HEK293 (cell line): Measurements from ENCODE around the gene TUT4.
A peak's percentile ranks its signal among the peaks of the same experiment; 100 is the strongest.

Experiments used
- CTCF ChIA-PET: fragments of 350-600 bp; formaldehyde crosslinking; extraction: SDS; loops from one replicate; lab custom pipeline; 2021; ENCODE audit warnings: antibody characterized with exemption; lab: Yijun Ruan, JAX
- POLR2A ChIA-PET: fragments of 300-600 bp; formaldehyde crosslinking; extraction: SDS; loops from one replicate; lab custom pipeline; 2020; ENCODE audit warnings: antibody characterized with exemption, inconsistent platforms; lab: Yijun Ruan, JAX
- H3K27ac ChIP-seq: fragments of 200-500 bp; sonication (Bioruptor generic); 2 replicates; pipeline ENCODE4 v1.5.1; 2014; ENCODE audit warnings: low read depth, low read length, control low read depth, inconsistent platforms; ENCODE audit errors: extremely low read depth
- H3K36me3 ChIP-seq, 2 experiments: fragments of 200-500 bp in 1 of 2; sonication (Bioruptor generic) in 1 of 2; 1 replicate in 1 of 2; 2 replicates in 1 of 2; pipeline ENCODE4 v1.5.1; 2014 to 2017; ENCODE audit warnings: inconsistent platforms in 2 of 2, low read length in 2 of 2; ENCODE audit not compliant: control insufficient read depth in 2 of 2, insufficient read depth in 1 of 2
- H3K4me1 ChIP-seq: fragments of 200-500 bp; sonication (Bioruptor generic); 2 replicates; pipeline ENCODE4 v1.5.1; 2014; ENCODE audit warnings: mild to moderate bottlenecking, low read length, inconsistent platforms; ENCODE audit not compliant: control insufficient read depth, insufficient read depth
- H3K4me3 ChIP-seq: 2 replicates; pipeline ENCODE4 v1.5.1; 2011; ENCODE audit warnings: low read depth, mild to moderate bottlenecking, control low read depth, low read length, moderate library complexity
- H3K9me3 ChIP-seq: fragments of 200-500 bp; sonication (Bioruptor generic); 2 replicates; pipeline ENCODE4 v1.5.1; 2014; ENCODE audit warnings: low read depth, low read length, inconsistent platforms; ENCODE audit not compliant: control insufficient read depth, insufficient read depth
- PRDM1 ChIP-seq: fragments of 450-650 bp; formaldehyde crosslinking; IDR thresholded peaks from 2 replicates; pipeline ENCODE4; 2016; ENCODE audit warnings: missing biosample characterization, missing genetic modification characterization
- REST ChIP-seq: fragments of 450-650 bp; formaldehyde crosslinking; IDR thresholded peaks from 2 replicates; pipeline ENCODE4 v1.5.1; 2016; ENCODE audit warnings: missing biosample characterization, missing genetic modification characterization
- SCRT1 ChIP-seq: fragments of 450-650 bp; formaldehyde crosslinking; IDR thresholded peaks from 2 replicates; pipeline ENCODE4 v1.5.1; 2016; ENCODE audit warnings: missing biosample characterization, missing genetic modification characterization, borderline replicate concordance
- SCRT2 ChIP-seq: fragments of 450-650 bp; formaldehyde crosslinking; IDR thresholded peaks from 2 replicates; pipeline ENCODE4 v1.5.1; 2016; ENCODE audit warnings: missing biosample characterization, missing genetic modification characterization
- WT1 ChIP-seq: fragments of 450-650 bp; formaldehyde crosslinking; IDR thresholded peaks from 2 replicates; pipeline ENCODE4 v1.5.1; 2016; ENCODE audit warnings: missing biosample characterization, missing genetic modification characterization
- YY1 ChIP-seq: fragments of 450-650 bp; formaldehyde crosslinking; IDR thresholded peaks from 2 replicates; pipeline ENCODE4 v1.5.1; 2018; ENCODE audit warnings: missing biosample characterization, missing genetic modification characterization
- ZBTB1 ChIP-seq: fragments of 450-650 bp; formaldehyde crosslinking; IDR thresholded peaks from 2 replicates; pipeline ENCODE4 v1.5.1; 2016; ENCODE audit warnings: missing biosample characterization, missing genetic modification characterization
- ZBTB21 ChIP-seq: fragments of 450-650 bp; formaldehyde crosslinking; IDR thresholded peaks from 2 replicates; pipeline ENCODE4 v1.5.1; 2017; ENCODE audit warnings: missing biosample characterization, missing genetic modification characterization
- ZNF10 ChIP-seq: fragments of 450-650 bp; formaldehyde crosslinking; IDR thresholded peaks from 2 replicates; pipeline ENCODE4 v1.5.1; 2017; ENCODE audit warnings: missing biosample characterization, missing genetic modification characterization
- ZNF121 ChIP-seq: fragments of 450-650 bp; formaldehyde crosslinking; IDR thresholded peaks from 2 replicates; pipeline ENCODE4 v1.5.1; 2016; ENCODE audit warnings: missing biosample characterization, missing genetic modification characterization
- ZNF175 ChIP-seq: fragments of 450-650 bp; formaldehyde crosslinking; IDR thresholded peaks from 2 replicates; pipeline ENCODE4 v1.5.1; 2016; ENCODE audit warnings: missing biosample characterization, missing genetic modification characterization
- ZNF202 ChIP-seq: fragments of 450-650 bp; formaldehyde crosslinking; IDR thresholded peaks from 2 replicates; pipeline ENCODE4 v1.5.1; 2016; ENCODE audit warnings: missing biosample characterization, missing genetic modification characterization, borderline replicate concordance
- ZNF221 ChIP-seq: fragments of 450-650 bp; formaldehyde crosslinking; IDR thresholded peaks from 2 replicates; pipeline ENCODE4 v1.5.1; 2017; ENCODE audit warnings: missing biosample characterization, missing genetic modification characterization, borderline replicate concordance
- ZNF239 ChIP-seq: fragments of 450-650 bp; formaldehyde crosslinking; IDR thresholded peaks from 2 replicates; pipeline ENCODE4 v1.5.1; 2016; ENCODE audit warnings: missing biosample characterization, missing genetic modification characterization
- ZNF274 ChIP-seq, 2 experiments: fragments of 200-500 bp in 1 of 2; fragments of 450-650 bp in 1 of 2; sonication (Bioruptor generic) in 1 of 2; formaldehyde crosslinking in 1 of 2; IDR thresholded peaks; 2 replicates each; pipeline versions ENCODE4 v1.5.1 to v1.6.1; 2014 to 2016; ENCODE audit warnings: borderline replicate concordance in 1 of 2, inconsistent platforms in 1 of 2, low read length in 1 of 2, missing biosample characterization in 1 of 2, missing genetic modification characterization in 1 of 2
- ZNF292 ChIP-seq: fragments of 450-650 bp; formaldehyde crosslinking; IDR thresholded peaks from 2 replicates; pipeline ENCODE4 v1.5.1; 2016; ENCODE audit warnings: low read depth, missing biosample characterization, missing genetic modification characterization, borderline replicate concordance
- ZNF510 ChIP-seq: fragments of 450-650 bp; formaldehyde crosslinking; IDR thresholded peaks from 2 replicates; pipeline ENCODE4 v1.5.1; 2018; ENCODE audit warnings: mild to moderate bottlenecking, missing genetic modification characterization, missing biosample characterization; ENCODE audit not compliant: insufficient replicate concordance
- ZNF514 ChIP-seq: fragments of 450-650 bp; formaldehyde crosslinking; IDR thresholded peaks from 2 replicates; pipeline ENCODE4 v1.5.1; 2016; ENCODE audit warnings: missing biosample characterization, missing genetic modification characterization
- ZNF529 ChIP-seq: fragments of 450-650 bp; formaldehyde crosslinking; IDR thresholded peaks from 2 replicates; pipeline ENCODE4 v1.5.1; 2017; ENCODE audit warnings: missing genetic modification characterization, missing biosample characterization; ENCODE audit not compliant: insufficient replicate concordance
- ZNF639 ChIP-seq: fragments of 450-650 bp; formaldehyde crosslinking; IDR thresholded peaks from 2 replicates; pipeline ENCODE4 v1.5.1; 2016; ENCODE audit warnings: missing biosample characterization, missing genetic modification characterization
- ZNF660 ChIP-seq: fragments of 450-650 bp; IDR thresholded peaks from 2 replicates; pipeline ENCODE4 v1.5.1; 2018; ENCODE audit warnings: missing biosample characterization, mild to moderate bottlenecking, missing genetic modification characterization
- ZNF768 ChIP-seq: fragments of 450-650 bp; formaldehyde crosslinking; IDR thresholded peaks from 2 replicates; pipeline ENCODE4 v1.5.1; 2018; ENCODE audit warnings: missing biosample characterization, mild to moderate bottlenecking, missing genetic modification characterization
- ZSCAN23 ChIP-seq: fragments of 450-650 bp; formaldehyde crosslinking; IDR thresholded peaks from 2 replicates; pipeline ENCODE4 v1.5.1; 2016; ENCODE audit warnings: missing biosample characterization, missing genetic modification characterization
- TF ChIP-seq, protein P1 (sequence below): fragments of 450-650 bp; formaldehyde crosslinking; IDR thresholded peaks from 2 replicates; pipeline ENCODE4 v1.5.1; 2016; ENCODE audit warnings: missing biosample characterization, missing genetic modification characterization, low read depth
- TF ChIP-seq, protein P2 (sequence below): fragments of 450-650 bp; formaldehyde crosslinking; IDR thresholded peaks from 2 replicates; pipeline ENCODE4 v1.5.1; 2017; ENCODE audit warnings: missing biosample characterization, missing genetic modification characterization

The TUT4 gene

DNA sequence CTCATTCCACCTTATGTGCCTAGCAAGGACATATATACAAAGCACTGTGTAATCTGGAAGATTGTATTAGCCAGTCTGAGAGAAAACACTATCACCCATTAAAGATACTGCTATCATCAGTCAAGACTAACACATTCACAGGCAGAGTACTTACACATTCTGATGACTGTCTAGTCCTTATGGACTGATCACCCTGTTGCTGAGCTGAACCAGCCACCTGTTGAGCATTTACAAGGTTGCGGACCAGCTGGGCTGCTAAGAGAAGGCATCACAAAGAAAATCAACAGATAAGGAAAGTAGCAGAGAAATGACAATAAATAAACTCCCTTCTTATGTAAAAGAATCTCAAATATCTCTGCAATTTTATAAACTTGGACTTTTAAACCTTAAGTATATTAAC, 117.7 kb downstream of the TUT4 start:
- Histone ChIP-seq H3K27ac (no peak overlapping the region), H3K36me3 (peaks cover 22 to 91% of the 10 kb centered on the region in 2 experiments), H3K9me3 (no peaks in the 10 kb centered on the region)
- CTCF ChIA-PET, result interaction anchor here (0.6 kb wide), 1 partner anchor 231 kb away, joined by 3 read pairs; no protein-coding TSS in a partner anchor
- TF ChIP-seq, protein P1, sequence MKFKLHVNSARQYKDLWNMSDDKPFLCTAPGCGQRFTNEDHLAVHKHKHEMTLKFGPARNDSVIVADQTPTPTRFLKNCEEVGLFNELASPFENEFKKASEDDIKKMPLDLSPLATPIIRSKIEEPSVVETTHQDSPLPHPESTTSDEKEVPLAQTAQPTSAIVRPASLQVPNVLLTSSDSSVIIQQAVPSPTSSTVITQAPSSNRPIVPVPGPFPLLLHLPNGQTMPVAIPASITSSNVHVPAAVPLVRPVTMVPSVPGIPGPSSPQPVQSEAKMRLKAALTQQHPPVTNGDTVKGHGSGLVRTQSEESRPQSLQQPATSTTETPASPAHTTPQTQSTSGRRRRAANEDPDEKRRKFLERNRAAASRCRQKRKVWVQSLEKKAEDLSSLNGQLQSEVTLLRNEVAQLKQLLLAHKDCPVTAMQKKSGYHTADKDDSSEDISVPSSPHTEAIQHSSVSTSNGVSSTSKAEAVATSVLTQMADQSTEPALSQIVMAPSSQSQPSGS (tag by site-specific recombination), result no peak
- TF ChIP-seq SCRT2 (tag by site-specific recombination) (peak; percentile 98), ZNF529 (tag by site-specific recombination) (no peak), ZNF221 (tag by site-specific recombination) (no peak), ZNF768 (tag by site-specific recombination) (no peak), SCRT1 (peak; percentile 97), YY1 (tag by site-specific recombination) (no peak), ZNF514 (tag by site-specific recombination) (no peak)
- TF ChIP-seq, all 188 proteins: peak for 2
- no peaks in the 10 kb centered on the region for H3K4me1 ChIP-seq
- POLR2A ChIA-PET, result no interaction called here
- no peak overlapping the region for H3K4me3 ChIP-seq

DNA sequence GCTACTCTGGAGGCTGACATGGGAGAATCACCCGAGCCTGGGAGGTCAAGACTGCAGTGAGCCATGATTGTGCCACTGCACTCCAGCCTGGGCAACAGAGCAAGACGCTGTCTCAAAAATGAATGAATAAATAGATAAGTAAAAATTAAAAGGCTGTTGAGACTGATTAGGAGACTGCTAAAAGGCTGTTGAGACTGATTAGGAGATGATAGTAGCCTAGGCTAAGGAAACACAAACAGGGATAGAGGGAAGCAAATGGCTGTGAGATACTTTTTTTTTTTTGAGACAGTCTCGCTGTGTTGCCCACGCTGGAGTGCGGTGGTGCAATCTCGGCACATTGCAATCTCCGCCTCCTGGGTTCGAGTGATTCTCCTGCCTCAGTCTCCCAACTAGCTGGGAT, 120.1 kb downstream of the TUT4 start:
- H3K4me3 ChIP-seq, result no peak overlapping the region
- no peak overlapping the region for H3K27ac ChIP-seq
- CTCF ChIA-PET, result interaction anchor here (0.6 to 0.7 kb wide), 2 partner anchors 135 to 146 kb away, joined by 3 to 4 read pairs; no protein-coding TSS in a partner anchor
- peaks cover 34 to 70% of the 10 kb centered on the region in 2 experiments for H3K36me3 ChIP-seq
- POLR2A ChIA-PET, result no interaction called here
- no peaks in the 10 kb centered on the region for H3K4me1 ChIP-seq
- no peak for TF ChIP-seq SCRT1
- TF ChIP-seq ZNF121, result no peak
- TF ChIP-seq ZNF202 (tag by site-specific recombination), result no peak
- no peak for TF ChIP-seq WT1 (tag by site-specific recombination)
- no peak for TF ChIP-seq ZNF175
- no peak for TF ChIP-seq ZBTB1
- no peak for TF ChIP-seq ZNF274 (IDR thresholded peaks at IDR 0.05; ENCODE audit: low read length)
- TF ChIP-seq ZNF274 (tag by site-specific recombination; IDR thresholded peaks at IDR 0.05; ENCODE audit: borderline replicate concordance), result no peak
- no peak for TF ChIP-seq ZNF660 (tag by site-specific recombination)
- no peak for TF ChIP-seq ZNF292 (tag by site-specific recombination)
- no peak for TF ChIP-seq ZNF10 (tag by site-specific recombination)
- TF ChIP-seq, protein P2, sequence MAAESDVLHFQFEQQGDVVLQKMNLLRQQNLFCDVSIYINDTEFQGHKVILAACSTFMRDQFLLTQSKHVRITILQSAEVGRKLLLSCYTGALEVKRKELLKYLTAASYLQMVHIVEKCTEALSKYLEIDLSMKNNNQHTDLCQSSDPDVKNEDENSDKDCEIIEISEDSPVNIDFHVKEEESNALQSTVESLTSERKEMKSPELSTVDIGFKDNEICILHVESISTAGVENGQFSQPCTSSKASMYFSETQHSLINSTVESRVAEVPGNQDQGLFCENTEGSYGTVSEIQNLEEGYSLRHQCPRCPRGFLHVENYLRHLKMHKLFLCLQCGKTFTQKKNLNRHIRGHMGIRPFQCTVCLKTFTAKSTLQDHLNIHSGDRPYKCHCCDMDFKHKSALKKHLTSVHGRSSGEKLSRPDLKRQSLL (tag by site-specific recombination), result no peak
- no peak for TF ChIP-seq ZNF239 (tag by site-specific recombination)
- TF ChIP-seq ZSCAN23, result no peak
- TF ChIP-seq ZBTB21 (tag by site-specific recombination), result no peak
- H3K9me3 ChIP-seq, result no peaks in the 10 kb centered on the region

DNA sequence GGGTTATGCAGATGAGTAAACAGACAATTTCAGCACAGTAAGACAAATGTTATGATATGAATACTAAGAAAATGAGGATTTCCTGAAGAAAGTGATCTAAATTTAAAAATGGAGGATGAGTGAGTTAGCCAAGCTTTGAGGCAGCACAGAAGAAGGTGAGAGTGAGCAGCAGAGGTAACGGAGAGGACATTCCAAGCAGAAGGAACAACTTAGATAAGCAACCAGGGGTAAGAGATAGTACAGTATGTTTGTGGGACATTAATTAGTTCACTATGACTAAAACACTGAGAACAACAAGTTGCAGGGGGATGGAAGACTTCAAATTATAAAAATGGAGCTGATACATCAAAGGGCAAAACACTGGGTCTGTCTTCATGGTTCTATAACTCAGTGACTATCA, 125.7 kb downstream of the TUT4 start:
- TF ChIP-seq ZNF510 (tag by site-specific recombination), result no peak
- no peak for TF ChIP-seq ZNF639 (tag by site-specific recombination)
- TF ChIP-seq PRDM1, result peak; percentile 38; the same call in 1 of the 2 replicates
- no peak for TF ChIP-seq REST (tag by site-specific recombination)
- POLR2A ChIA-PET, result interaction anchor here (0.6 kb wide), 2 partner anchors 118 to 1980 kb away, joined by 4 to 6 read pairs; no protein-coding TSS in a partner anchor
- Histone ChIP-seq H3K27ac (no peak overlapping the region), H3K9me3 (no peaks in the 10 kb centered on the region), H3K4me3 (no peak overlapping the region), H3K36me3 (peaks cover 31 to 65% of the 10 kb centered on the region in 2 experiments), H3K4me1 (no peaks in the 10 kb centered on the region)
- CTCF ChIA-PET, result no interaction called here
